Measurements from ENCODE around the gene GALNT12. TPM values are rescaled to one million over a fixed set of nuclear protein-coding genes. Genes with fewer than 3 reads are reported as not detected.
A peak's percentile ranks its signal among the peaks of the same experiment; 100 is the strongest.

The GALNT12 gene
- total RNA-seq, 1 donor from 2014 or later = 1.7 TPM

- Histone ChIP-seq H3K4me2 (ENCODE audit: low read length) (peak overlapping the region; percentile 35), H3K27ac (ENCODE audit: low read depth, low read length) (no peak overlapping the region), H3K4me3 (ENCODE audit: insufficient read depth, low read depth, low read length) (no peak overlapping the region), H3K9ac (ENCODE audit: low read length) (no peak overlapping the region), H2AFZ (ENCODE audit: low read depth, low read length) (no peak overlapping the region), H3K36me3 (ENCODE audit: insufficient read depth, low read length) (no peaks in the 10 kb centered on the region), H3K27me3 (ENCODE audit: insufficient read depth, low read length) (no peaks in the 10 kb centered on the region), H3K9me3 (ENCODE audit: insufficient read depth, low read depth, low read length) (no peaks in the 10 kb centered on the region), H4K20me1 (ENCODE audit: insufficient read depth, low read length) (peaks cover 41% of the 10 kb centered on the region), H3K79me2 (ENCODE audit: insufficient read depth, low read length) (peaks cover 13% of the 10 kb centered on the region), H3K4me1 (ENCODE audit: insufficient read depth, low read length) (peaks cover 10% of the 10 kb centered on the region)
- Mint-ChIP-seq H3K4me1 (ENCODE audit: low read depth, unreplicated experiment) (peaks cover 17% of the 10 kb centered on the region), H3K27me3 (ENCODE audit: low read depth, unreplicated experiment) (peaks cover 2% of the 10 kb centered on the region), H3K9me3 (ENCODE audit: unreplicated experiment) (no peaks in the 10 kb centered on the region), H3K27ac (ENCODE audit: unreplicated experiment) (no peak overlapping the region), H3K36me3 (ENCODE audit: low read depth, unreplicated experiment) (peaks cover 9% of the 10 kb centered on the region), H3K4me3 (ENCODE audit: unreplicated experiment) (no peak overlapping the region)
- TF ChIP-seq EZH2 (IDR thresholded peaks at IDR 0.05; ENCODE audit: insufficient read depth, low read length) = no peak
- TF ChIP-seq, protein P1, sequence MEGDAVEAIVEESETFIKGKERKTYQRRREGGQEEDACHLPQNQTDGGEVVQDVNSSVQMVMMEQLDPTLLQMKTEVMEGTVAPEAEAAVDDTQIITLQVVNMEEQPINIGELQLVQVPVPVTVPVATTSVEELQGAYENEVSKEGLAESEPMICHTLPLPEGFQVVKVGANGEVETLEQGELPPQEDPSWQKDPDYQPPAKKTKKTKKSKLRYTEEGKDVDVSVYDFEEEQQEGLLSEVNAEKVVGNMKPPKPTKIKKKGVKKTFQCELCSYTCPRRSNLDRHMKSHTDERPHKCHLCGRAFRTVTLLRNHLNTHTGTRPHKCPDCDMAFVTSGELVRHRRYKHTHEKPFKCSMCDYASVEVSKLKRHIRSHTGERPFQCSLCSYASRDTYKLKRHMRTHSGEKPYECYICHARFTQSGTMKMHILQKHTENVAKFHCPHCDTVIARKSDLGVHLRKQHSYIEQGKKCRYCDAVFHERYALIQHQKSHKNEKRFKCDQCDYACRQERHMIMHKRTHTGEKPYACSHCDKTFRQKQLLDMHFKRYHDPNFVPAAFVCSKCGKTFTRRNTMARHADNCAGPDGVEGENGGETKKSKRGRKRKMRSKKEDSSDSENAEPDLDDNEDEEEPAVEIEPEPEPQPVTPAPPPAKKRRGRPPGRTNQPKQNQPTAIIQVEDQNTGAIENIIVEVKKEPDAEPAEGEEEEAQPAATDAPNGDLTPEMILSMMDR (IDR thresholded peaks at IDR 0.05; ENCODE audit: insufficient read depth, low read depth, low read length) = no peak
- DNase-seq (ENCODE audit: low read depth) = no peak
- FAIRE-seq = no peak
Observed at GRCh38 chr9:98790134-98790841, 17.2 kb upstream of the GALNT12 start.

GRCh38 chr9:98790842-98791607 lies 16.4 kb upstream of the GALNT12 start:
- Histone ChIP-seq H3K36me3 (ENCODE audit: insufficient read depth, low read length) (no peaks in the 10 kb centered on the region), H3K4me1 (ENCODE audit: insufficient read depth, low read length) (peaks cover 10% of the 10 kb centered on the region), H3K79me2 (ENCODE audit: insufficient read depth, low read length) (peaks cover 18% of the 10 kb centered on the region), H3K9ac (ENCODE audit: low read length) (no peak overlapping the region), H3K27ac (ENCODE audit: low read depth, low read length) (peak overlapping the region; percentile 33), H2AFZ (ENCODE audit: low read depth, low read length) (no peak overlapping the region), H3K27me3 (ENCODE audit: insufficient read depth, low read length) (no peaks in the 10 kb centered on the region), H3K9me3 (ENCODE audit: insufficient read depth, low read depth, low read length) (no peaks in the 10 kb centered on the region), H4K20me1 (ENCODE audit: insufficient read depth, low read length) (peaks cover 41% of the 10 kb centered on the region), H3K4me3 (ENCODE audit: insufficient read depth, low read depth, low read length) (no peak overlapping the region), H3K4me2 (ENCODE audit: low read length) (peak overlapping the region; percentile 35)
- DNase-seq (ENCODE audit: low read depth) (peak; percentile 91), FAIRE-seq (peak; percentile 83)
- Mint-ChIP-seq H3K36me3 (ENCODE audit: low read depth, unreplicated experiment) (peaks cover 9% of the 10 kb centered on the region), H3K4me3 (ENCODE audit: unreplicated experiment) (no peak overlapping the region), H3K4me1 (ENCODE audit: low read depth, unreplicated experiment) (peaks cover 22% of the 10 kb centered on the region), H3K9me3 (ENCODE audit: unreplicated experiment) (no peaks in the 10 kb centered on the region), H3K27me3 (ENCODE audit: low read depth, unreplicated experiment) (peaks cover 3% of the 10 kb centered on the region), H3K27ac (ENCODE audit: unreplicated experiment) (no peak overlapping the region)
- TF ChIP-seq, protein P1 (IDR thresholded peaks at IDR 0.05; ENCODE audit: insufficient read depth, low read depth, low read length) = peak; percentile 97
- no peak for TF ChIP-seq EZH2 (IDR thresholded peaks at IDR 0.05; ENCODE audit: insufficient read depth, low read length)
